ENCODE results near the gene PAX8.

GRCh38 chr2:113230531-113230930 lies 48.2 kb downstream of the PAX8 start:
- TF ChIP-seq CTCF (IDR thresholded peaks at IDR 0.05) (no peak), POLR2AphosphoS5 (IDR thresholded peaks at IDR 0.05) (no peak)

Measured in gastroesophageal sphincter (tissue), 3 donors.